ENCODE measurements around the gene QRICH2. TPM values are rescaled to one million over a fixed set of nuclear protein-coding genes. Genes with fewer than 3 reads are reported as not detected.

The QRICH2 gene
- total and polyA plus RNA-seq, 2 of the 4 experiments (the other 2 are of a cell fraction), result 4.3 to 4.8 TPM

- Histone ChIP-seq H3K9me1 (ENCODE audit: insufficient read depth, low read length) (no peaks in the 10 kb centered on the region), H3K27me3 (ENCODE audit: control insufficient read depth, insufficient read depth, low read length) (no peaks in the 10 kb centered on the region), H2AFZ (replicated peaks; ENCODE audit: low read length, poor library complexity) (no peak overlapping the region), H2BK20ac (ENCODE audit: low read depth, low read length) (no peak overlapping the region), H3K79me1 (ENCODE audit: low read depth in 1 of 2, low read length in 2 of 2) (peaks cover 4 to 11% of the 10 kb centered on the region in 2 experiments; a peak in 3 of 4 replicates), H2AK9ac (replicated peaks; ENCODE audit: low read depth, low read length, poor library complexity) (no peak overlapping the region), H4K91ac (ENCODE audit: insufficient read depth, low read depth, low read length) (no peak overlapping the region), H2BK5ac (ENCODE audit: low read depth, low read length, poor library complexity, severe bottlenecking) (no peak overlapping the region), H4K20me1 (ENCODE audit: insufficient read depth, low read length) (peaks cover 4% of the 10 kb centered on the region; the same call in 1 of the 2 replicates), H3K23ac (ENCODE audit: low read depth, low read length) (no peak overlapping the region), H2BK15ac (ENCODE audit: low read depth, low read length) (no peak overlapping the region), H3K18ac (ENCODE audit: low read depth, low read length) (no peak overlapping the region), H4K5ac (ENCODE audit: low read depth, low read length) (no peak overlapping the region), H3K14ac (replicated peaks; ENCODE audit: low read depth, low read length) (no peak overlapping the region), H2AK5ac (ENCODE audit: low read depth, low read length) (no peak overlapping the region), H2BK120ac (ENCODE audit: low read depth, low read length) (no peak overlapping the region), H3K4me2 (ENCODE audit: low read depth, low read length) (no peak overlapping the region), H3K9me3 (ENCODE audit: control insufficient read depth, insufficient read depth, low read length) (no peaks in the 10 kb centered on the region), H3K4me1 (ENCODE audit: control insufficient read depth, insufficient read depth, low read length) (peaks cover 7% of the 10 kb centered on the region), H3K56ac (ENCODE audit: extremely low read depth, insufficient read depth, low read length) (no peak overlapping the region), H3K4ac (ENCODE audit: low read depth, low read length) (no peak overlapping the region), H3K27ac (ENCODE audit: insufficient read depth, low read length) (no peak overlapping the region), H3K9ac (ENCODE audit: low read depth, low read length) (no peak overlapping the region), H3K36me3 (ENCODE audit: control insufficient read depth, insufficient read depth, low read length) (no peaks in the 10 kb centered on the region), H3K4me3 (ENCODE audit: insufficient read depth, low read depth, low read length) (no peak overlapping the region), H4K8ac (ENCODE audit: low read depth in 2 of 2, low read length in 2 of 2) (no peak overlapping the region)
- DNase-seq (no peak), ATAC-seq (ENCODE audit: low read depth) (no peak)
- BruUV-seq (replicated peaks), result no TSS peak
- in situ Hi-C loops (cut with MboI; ENCODE audit: low sequenced_read_pairs) (no loop called here), intact Hi-C loops (cut with micrococcal nuclease) (no loop called here), dilution Hi-C loops (cut with HindIII; ENCODE audit: low sequenced_read_pairs, unreplicated experiment) (no loop called here)
- ChIA-PET CTCF (interaction anchor here (1.5 kb wide), 1 partner anchor 13 kb away, joined by 6 read pairs; no protein-coding TSS in a partner anchor), POLR2A (ENCODE audit: unreplicated experiment) (no interaction called here)
- no CpG with 5 or more reads among the region's 12 CpGs for WGBS, 2 experiments (ENCODE audit: extremely low coverage in 2 of 2, insufficient read length in 1 of 2)
- TF ChIP-seq CEBPB (IDR thresholded peaks at IDR 0.05; ENCODE audit: low read depth, low read length) (no peak), MAZ (IDR thresholded peaks at IDR 0.05; ENCODE audit: borderline replicate concordance, low read depth, low read length) (no peak), MXI1 (IDR thresholded peaks at IDR 0.05; ENCODE audit: borderline replicate concordance, low read depth, low read length) (no peak), CTCF (conservative IDR thresholded peaks at IDR 0.05; ENCODE audit: low read depth, low read length) (no peak), SMC3 (IDR thresholded peaks at IDR 0.05; ENCODE audit: low read depth, low read length) (no peak), FOS (IDR thresholded peaks at IDR 0.05; ENCODE audit: low read depth, low read length) (no peak), NFE2L2 (IDR thresholded peaks at IDR 0.05; ENCODE audit: low read depth, low read length) (no peak), USF2 (IDR thresholded peaks at IDR 0.05; ENCODE audit: low read depth, low read length) (no peak), RAD21 (IDR thresholded peaks at IDR 0.05; ENCODE audit: low read length) (no peak), MAFK (IDR thresholded peaks at IDR 0.05; ENCODE audit: low read depth, low read length) (no peak), POLR2A (IDR thresholded peaks at IDR 0.05; ENCODE audit: low read depth, low read length) (no peak), RCOR1 (IDR thresholded peaks at IDR 0.05; ENCODE audit: insufficient replicate concordance, low read length) (no peak), RFX5 (IDR thresholded peaks at IDR 0.05; ENCODE audit: low read depth, low read length) (no peak), CHD1 (IDR thresholded peaks at IDR 0.05; ENCODE audit: low read depth, low read length) (no peak), ELK1 (IDR thresholded peaks at IDR 0.05; ENCODE audit: borderline replicate concordance, low read depth, low read length) (no peak), BHLHE40 (IDR thresholded peaks at IDR 0.05; ENCODE audit: low read depth, low read length) (no peak)
Measured at GRCh38 chr17:76356803-76357456, 48.9 kb upstream of the QRICH2 start.
